A673 (cell line): ENCODE data around the gene TAGLN.

Source experiments
- CTCF ChIP-seq: fragments of 300-800, 200-600 bp; sonication (generic); conservative IDR thresholded peaks from 2 replicates; pipeline ENCODE4 v1.5.1; 2017; ENCODE audit warnings: low read depth, mild to moderate bottlenecking, antibody characterized with exemption, low read length, moderate library complexity, mixed read lengths
- EZH2 ChIP-seq: fragments of 200-600 bp; sonication (generic); IDR thresholded peaks from 2 replicates; pipeline ENCODE4 v1.6.1; 2017; ENCODE audit warnings: borderline replicate concordance, low read depth, mild to moderate bottlenecking, mixed read lengths, antibody characterized with exemption, low read length; ENCODE audit not compliant: poor library complexity, severe bottlenecking

- TF ChIP-seq CTCF = no peak
- TF ChIP-seq EZH2 = no peak
Observed at GRCh38 chr11:117157507-117157906, 41.7 kb upstream of the TAGLN start.
